ENCODE data around the gene GALNT7.

Gene GALNT7

DNA sequence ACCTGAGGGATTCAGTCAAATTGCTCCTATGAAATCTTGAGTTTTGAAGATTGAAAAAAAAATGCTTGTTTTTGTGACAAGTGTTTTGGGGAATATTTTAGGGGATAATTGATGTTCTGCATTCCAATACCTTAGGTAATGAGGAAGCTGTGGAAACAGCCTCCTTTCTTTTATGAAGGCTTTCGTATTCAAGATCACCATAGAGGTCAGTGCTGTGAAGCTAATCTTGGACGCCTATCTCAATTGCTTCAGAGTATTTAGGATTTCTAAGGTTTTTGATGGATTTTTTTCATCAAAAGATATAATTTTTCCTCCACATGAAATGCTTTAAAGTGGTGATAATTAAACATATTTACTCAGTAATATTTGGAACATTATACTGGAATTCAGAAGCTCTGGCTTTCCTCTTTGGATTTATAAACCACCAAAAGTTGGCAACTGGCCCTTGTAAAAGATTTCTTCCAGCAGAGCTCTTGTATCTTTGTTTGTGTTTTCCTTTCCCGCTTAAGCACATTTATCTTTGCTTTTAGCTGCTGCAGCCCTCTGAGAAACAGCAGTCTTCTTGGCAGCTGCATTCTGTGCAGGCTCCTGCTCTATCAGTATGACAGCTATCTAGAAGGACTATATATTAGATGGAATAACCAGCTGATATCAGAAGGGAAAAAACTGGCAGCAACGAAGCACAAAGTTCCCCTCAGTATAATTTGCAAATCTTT, 101.9 kb downstream of the GALNT7 start:
- no peak for DNase-seq

DNA sequence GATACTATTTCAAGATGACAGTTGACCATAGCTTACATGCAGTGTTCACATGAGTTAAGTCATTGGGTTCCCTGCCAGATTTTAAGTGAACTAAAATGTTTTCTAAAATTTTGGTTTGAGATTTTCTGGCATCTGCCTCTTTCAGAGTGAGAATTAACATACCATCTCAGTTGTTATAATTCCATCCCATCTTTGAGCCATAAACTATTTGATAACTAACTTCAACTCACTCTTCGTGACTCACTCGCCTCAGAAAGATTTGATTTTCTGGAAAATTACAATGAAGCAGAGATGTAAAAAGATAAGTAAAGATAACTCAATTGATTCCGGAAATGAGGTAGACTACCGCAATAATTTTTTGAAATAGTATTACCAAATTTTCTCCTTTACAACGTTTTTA, 103.7 kb downstream of the GALNT7 start:
- DNase-seq, result no peak

DNA sequence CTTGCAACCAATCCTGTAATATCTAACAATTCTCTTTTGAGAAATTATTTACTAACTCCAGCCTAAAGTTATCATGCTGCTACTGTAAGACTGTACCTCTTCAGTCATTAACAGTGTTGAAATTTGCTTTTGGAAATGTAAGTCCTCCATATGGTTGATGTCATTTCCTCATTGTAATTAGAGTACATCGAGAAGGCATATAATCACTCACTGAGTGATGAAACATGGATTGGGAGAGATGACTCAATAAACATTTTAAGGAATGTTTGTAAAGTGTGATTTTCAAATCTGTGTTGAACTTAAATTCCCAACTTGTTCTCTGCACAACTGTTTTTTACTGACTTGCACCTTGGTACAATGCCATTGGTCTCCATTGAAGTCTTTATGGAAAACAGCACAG, 104.4 kb downstream of the GALNT7 start:
- no peak for DNase-seq

DNA sequence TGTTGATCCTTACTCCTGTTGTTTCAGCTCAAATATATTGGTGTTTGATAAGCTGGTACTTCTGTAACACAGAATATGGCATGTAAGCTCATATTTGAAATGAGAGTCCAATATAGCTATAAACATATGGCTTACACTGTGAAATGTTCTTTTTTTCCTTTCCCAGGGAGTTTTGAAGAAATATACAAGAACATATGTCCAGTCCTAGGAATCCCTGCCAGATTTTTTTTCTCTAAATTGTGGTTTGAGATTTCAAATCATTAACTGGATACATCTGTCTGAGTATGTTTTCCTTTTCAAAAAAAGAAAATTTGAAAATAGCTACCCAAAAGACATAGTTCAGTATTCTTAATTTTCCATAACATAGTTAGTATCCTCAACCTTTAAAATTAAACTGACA, 105.3 kb downstream of the GALNT7 start:
- DNase-seq, result no peak

- no peak for DNase-seq
Observed at GRCh38 chr4:173274744-173275143, 106.1 kb downstream of the GALNT7 start.

GRCh38 chr4:173275150-173275549, 106.5 kb downstream of the GALNT7 start:
- no peak for DNase-seq

DNA sequence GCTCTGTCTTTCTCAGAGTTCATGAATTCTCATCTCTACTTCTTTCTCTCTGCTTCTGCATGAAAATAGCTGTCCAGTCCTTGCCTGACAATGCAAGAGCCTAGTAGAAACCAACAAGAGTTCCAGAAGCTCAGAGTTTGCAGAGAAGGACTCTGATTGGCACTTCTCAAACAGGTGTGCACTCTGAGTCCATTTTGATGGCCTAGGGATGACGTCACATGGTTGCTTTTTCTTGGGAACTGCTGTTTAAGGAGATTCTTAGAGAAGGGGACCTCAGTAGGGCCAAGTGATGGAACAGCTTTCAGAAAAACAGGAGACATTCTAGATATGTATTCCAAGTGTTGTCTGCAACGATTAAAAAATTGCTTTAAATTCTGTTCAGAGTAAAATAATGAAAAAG, 108.7 kb downstream of the GALNT7 start:
- no peak for DNase-seq

- no peak for DNase-seq
Observed at GRCh38 chr4:173280998-173281397, 112.4 kb downstream of the GALNT7 start.

DNA sequence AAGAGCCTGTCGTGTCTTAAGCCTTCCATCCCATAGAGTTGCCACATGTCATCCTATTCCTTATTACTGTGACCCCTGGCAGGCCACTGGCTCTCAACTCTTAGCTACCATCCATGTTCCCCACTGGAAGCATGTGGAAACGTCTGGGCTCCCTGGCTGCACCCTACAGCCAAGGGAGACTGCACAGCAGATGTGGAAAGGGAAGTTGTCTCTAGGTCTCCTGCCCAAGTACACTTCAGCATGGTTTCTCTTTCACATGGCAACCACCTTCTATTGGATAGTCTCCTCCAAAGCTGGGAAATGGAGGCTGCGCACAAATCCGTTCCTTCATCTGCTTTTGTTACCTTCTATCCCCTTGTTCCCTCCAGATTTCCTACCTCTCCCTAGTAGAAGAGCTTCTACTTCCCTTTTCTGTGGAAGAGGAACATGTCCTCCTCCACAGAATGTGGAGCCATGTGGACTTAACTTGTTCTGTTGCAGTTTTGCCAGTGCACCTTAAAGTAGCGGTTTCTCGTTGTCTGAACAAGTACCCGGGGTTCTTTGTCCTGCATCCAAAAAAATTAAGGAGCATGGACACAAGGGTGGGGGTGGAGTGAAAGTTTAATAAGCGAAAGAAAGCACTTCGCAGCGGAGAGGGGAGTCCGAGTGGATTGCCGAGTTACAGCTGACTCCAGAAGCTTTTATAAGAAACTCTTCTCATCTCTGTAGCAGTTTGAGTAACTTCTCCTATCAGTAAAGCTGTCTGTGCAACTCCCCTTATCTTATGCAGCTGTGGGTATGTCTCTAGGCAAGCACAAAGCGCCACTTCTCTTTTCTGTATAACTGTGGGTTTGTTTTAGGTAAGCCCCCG, 113.0 kb downstream of the GALNT7 start:
- no peak for DNase-seq

DNA sequence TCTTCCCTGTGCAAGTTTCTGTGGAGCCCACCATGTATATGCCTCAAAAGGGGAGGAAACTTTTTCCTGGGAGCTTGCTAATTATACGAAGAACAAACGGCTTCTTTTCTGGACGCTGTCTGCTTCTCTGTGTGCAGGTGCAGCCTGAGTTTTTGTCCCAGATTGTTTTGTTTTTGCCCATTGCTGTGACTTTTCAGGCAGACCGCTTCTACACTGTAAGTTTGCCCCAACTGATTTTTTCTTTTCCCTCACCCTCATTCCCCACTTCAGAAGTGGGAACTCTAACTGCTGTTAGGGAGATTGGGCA, 113.6 kb downstream of the GALNT7 start:
- DNase-seq, result no peak

- DNase-seq, result no peak
Observed at GRCh38 chr4:173282626-173283025, 114.0 kb downstream of the GALNT7 start.

- no peak for DNase-seq
Observed at GRCh38 chr4:173284463-173284862, 115.9 kb downstream of the GALNT7 start.

DNA sequence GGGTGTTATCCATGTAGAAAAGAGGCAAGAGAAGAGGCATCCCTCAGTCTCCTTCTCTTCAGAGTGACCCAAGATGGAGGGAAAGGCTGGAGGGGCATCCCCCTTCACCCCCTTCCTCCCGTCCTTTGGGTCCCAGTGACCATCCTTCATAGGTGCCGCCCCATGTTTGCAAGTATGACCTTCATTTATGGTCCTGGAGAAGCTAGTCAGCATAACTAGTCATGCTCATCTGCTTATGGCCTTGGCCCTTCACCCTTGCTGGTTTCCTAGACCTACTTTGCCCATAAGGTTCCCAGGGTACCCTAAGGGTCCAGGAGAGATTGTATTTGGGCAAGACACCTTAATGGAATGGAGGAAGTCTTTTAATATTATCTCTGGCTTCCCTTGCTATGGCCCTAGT, 118.9 kb downstream of the GALNT7 start:
- no peak for DNase-seq

DNA sequence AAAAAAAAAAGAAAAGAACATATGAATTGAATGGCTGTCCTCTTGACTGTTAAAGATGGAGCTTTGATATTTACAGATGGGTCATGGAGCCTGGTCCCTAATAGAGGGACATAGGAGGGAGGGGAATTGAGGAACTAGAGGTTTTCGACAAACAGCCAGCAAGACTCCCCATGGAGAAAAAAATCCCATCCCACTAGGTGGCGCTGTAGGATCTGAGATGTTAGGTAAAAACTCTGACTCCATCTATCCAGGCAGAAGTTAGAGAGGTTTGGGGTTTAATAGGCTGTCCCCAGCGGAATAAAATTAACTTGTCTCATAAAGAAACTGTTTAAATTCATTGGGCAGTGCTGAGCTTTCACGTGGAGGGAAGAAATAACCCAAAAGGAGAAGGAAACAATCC, 119.7 kb downstream of the GALNT7 start:
- DNase-seq, result peak; percentile 27

- DNase-seq, result no peak
Observed at GRCh38 chr4:173288698-173289352, 120.2 kb downstream of the GALNT7 start.

DNA sequence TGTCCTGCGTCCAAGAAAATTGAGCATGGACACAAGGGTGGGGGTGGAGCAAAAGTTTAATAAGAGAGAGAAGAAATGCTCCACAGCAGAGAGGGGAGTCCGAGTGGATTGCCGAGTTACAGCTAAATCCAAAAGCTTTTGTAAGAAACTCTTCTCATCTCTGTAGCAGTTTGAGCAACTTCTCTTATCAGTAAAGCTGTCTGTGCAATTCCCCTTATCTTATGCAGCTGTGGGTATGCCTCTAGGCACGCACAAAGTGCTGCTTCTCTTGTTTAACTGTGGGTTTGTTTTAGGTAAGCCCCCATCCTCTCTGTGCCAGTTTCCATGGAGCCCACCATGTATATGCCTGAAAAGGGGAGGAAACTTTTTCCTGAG, 120.7 kb downstream of the GALNT7 start:
- DNase-seq, result no peak

GRCh38 chr4:173291899-173292298, 123.3 kb downstream of the GALNT7 start:
- no peak for DNase-seq

- DNase-seq, result no peak
Observed at GRCh38 chr4:173293663-173294062, 125.1 kb downstream of the GALNT7 start.

DNA sequence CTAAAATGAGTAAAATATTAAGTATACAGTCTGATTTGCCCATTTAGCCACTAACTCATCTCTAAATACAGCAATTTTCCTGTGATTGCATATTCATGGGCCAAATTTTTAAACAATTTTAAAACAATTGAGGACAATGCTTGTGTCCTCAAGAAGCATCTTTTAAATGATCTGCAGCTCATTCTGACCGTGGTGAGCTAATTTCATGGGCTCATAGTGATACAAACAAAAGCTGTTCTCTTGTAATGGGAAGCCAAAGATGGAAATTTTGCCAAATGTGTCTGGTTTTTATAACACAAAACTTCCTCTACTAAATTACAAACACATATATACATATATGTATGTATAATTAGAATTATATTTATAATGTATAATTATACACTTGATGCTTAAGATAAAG, 125.8 kb downstream of the GALNT7 start:
- DNase-seq, result no peak

- no peak for DNase-seq
Observed at GRCh38 chr4:173301518-173302201, 133.0 kb downstream of the GALNT7 start.

- DNase-seq, result no peak
Observed at GRCh38 chr4:173307778-173308177, 139.2 kb downstream of the GALNT7 start.

- no peak for DNase-seq
Observed at GRCh38 chr4:173311368-173311767, 142.8 kb downstream of the GALNT7 start.

- no peak for DNase-seq
Observed at GRCh38 chr4:173314715-173315114, 146.1 kb downstream of the GALNT7 start.

DNA sequence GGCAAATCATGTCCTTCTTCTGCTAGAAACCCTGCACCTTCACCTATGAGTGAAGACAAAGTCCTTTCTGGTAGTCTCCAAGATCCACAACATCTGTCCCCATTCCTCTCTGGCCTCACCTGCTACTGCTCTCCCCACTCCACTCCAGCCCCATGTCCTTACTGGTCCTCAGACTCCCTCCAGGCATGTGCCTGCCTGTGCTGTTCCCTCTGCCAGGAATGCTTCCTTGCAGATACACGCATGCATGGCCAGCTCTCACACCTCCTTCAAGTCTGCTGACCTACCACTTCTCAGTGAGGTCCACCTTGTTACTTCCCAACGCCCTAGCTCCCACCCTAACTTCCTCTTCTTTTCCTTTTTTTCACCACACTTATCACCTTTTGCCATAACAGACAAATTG, 147.4 kb downstream of the GALNT7 start:
- DNase-seq, result no peak

Data from activated effector memory CD4-positive, alpha-beta T cell treated with Interleukin-2 at 50 U/mL for 16 hours (primary cell).